Left lung (tissue), 10 donors: Measurements from ENCODE around the gene COL24A1. TPM values are rescaled to one million over a fixed set of nuclear protein-coding genes. Genes with fewer than 3 reads are reported as not detected.
A peak's percentile ranks its signal among the peaks of the same experiment; 100 is the strongest.

Experiments used
- ATAC-seq: fragments of 200-7000 bp; cut with Tn5 transposase; one replicate; pipeline ENCODE4 v1.9.1; 2020; ENCODE audit warnings: moderate library complexity
- DNase-seq, 4 donors: peaks; one replicate each; pipeline ENCODE4 v3.0.0-alpha.2; 2013 to 2020
- H3K27ac ChIP-seq, 2 donors: fragments of 200-600 bp; sonication (generic) in 1 of 2; one replicate each; pipeline versions ENCODE4 v1.5.0 to v1.8.0; 2020 to 2021
- H3K27me3 ChIP-seq, 2 donors: fragments of 200-600 bp; sonication (generic) in 1 of 2; one replicate each; pipeline versions ENCODE4 v1.5.0 to v1.8.0; 2020 to 2021
- H3K36me3 ChIP-seq, 2 donors: fragments of 200-600 bp; sonication (generic) in 1 of 2; one replicate each; pipeline versions ENCODE4 v1.5.0 to v1.8.0; 2020 to 2021
- H3K4me1 ChIP-seq, 2 donors: fragments of 200-600 bp; one replicate each; pipeline ENCODE4 v1.8.0; 2021
- H3K4me3 ChIP-seq, 2 donors: fragments of 200-600 bp; sonication (generic) in 1 of 2; one replicate each; pipeline versions ENCODE4 v1.5.0 to v1.8.0; 2020 to 2021; ENCODE audit warnings: mild to moderate bottlenecking in 1 of 2
- H3K9me3 ChIP-seq, 2 donors: fragments of 200-600 bp; sonication (generic) in 1 of 2; one replicate each; pipeline versions ENCODE4 v1.5.0 to v1.8.0; 2020 to 2021
- intact Hi-C, 2 donors: fragments of 100-400 bp; cut with DNase I; formaldehyde crosslinking; loops; one replicate each; pipeline versions ENCODE4 v1.11.2 to v1.14.2; 2022
- polyA plus RNA-seq, 6 donors: library from polyadenylated mRNA; unstranded; fragments of 120-200 nt; gene quantifications; one replicate each; pipeline ENCODE4 v1.2.1, GENCODE V29; 2013; ENCODE audit not compliant: insufficient read length in 6 of 6
- total RNA-seq, 2 donors: library from RNA; stranded (reverse); fragmentation: NEBNext Ultra II Directional; extraction: Animal tissue kit (Norgen Biotek cat#: 25700); gene quantifications; one replicate each; pipeline ENCODE4 v1.2.1, GENCODE V29; 2021
- TF ChIP-seq, protein P1 (sequence below), 2 donors: fragments of 200-600 bp; sonication (generic) in 1 of 2; IDR thresholded peaks; one replicate each; pipeline versions ENCODE4 v1.5.0 to v1.8.0; 2021; ENCODE audit warnings: antibody characterized with exemption in 2 of 2
- donor health status: DM: no; HTN: yes; CAD: no.
- donor health status: DM: no; HTN: no; CAD: no.

COL24A1 gene
- total and polyA plus RNA-seq, 8 donors: 0.84 to 40.8 (median 29.1) TPM

GRCh38 chr1:85692730-85693314, 463.8 kb downstream of the COL24A1 start:
- Histone ChIP-seq H3K9me3 (no peaks in the 10 kb centered on the region), H3K36me3 (peaks cover 0 to 10% of the 10 kb centered on the region in 2 donors), H3K4me3 (no peak overlapping the region), H3K4me1 (no peaks in the 10 kb centered on the region), H3K27me3 (no peaks in the 10 kb centered on the region), H3K27ac (no peak overlapping the region)
- ATAC-seq: peak; percentile 58
- intact Hi-C loops: loop anchor here in 1 of 2 donors (10.0 kb wide), 2 partner anchors 108 to 388 kb away; partner anchors contain the start of gene CCN1
- DNase-seq: peak in 1 of 4 donors; percentile 44
- TF ChIP-seq, protein P1, sequence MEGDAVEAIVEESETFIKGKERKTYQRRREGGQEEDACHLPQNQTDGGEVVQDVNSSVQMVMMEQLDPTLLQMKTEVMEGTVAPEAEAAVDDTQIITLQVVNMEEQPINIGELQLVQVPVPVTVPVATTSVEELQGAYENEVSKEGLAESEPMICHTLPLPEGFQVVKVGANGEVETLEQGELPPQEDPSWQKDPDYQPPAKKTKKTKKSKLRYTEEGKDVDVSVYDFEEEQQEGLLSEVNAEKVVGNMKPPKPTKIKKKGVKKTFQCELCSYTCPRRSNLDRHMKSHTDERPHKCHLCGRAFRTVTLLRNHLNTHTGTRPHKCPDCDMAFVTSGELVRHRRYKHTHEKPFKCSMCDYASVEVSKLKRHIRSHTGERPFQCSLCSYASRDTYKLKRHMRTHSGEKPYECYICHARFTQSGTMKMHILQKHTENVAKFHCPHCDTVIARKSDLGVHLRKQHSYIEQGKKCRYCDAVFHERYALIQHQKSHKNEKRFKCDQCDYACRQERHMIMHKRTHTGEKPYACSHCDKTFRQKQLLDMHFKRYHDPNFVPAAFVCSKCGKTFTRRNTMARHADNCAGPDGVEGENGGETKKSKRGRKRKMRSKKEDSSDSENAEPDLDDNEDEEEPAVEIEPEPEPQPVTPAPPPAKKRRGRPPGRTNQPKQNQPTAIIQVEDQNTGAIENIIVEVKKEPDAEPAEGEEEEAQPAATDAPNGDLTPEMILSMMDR (IDR thresholded peaks at IDR 0.05): peak in 1 of 2 donors; percentile 48

GRCh38 chr1:85689775-85690404, 466.7 kb downstream of the COL24A1 start:
- ATAC-seq: no peak
- no peak overlapping the region for H3K4me3 ChIP-seq
- H3K27me3 ChIP-seq: no peaks in the 10 kb centered on the region
- H3K4me1 ChIP-seq: no peaks in the 10 kb centered on the region
- TF ChIP-seq, protein P1 (IDR thresholded peaks at IDR 0.05): no peak
- H3K27ac ChIP-seq: no peak overlapping the region
- peaks cover 0 to 10% of the 10 kb centered on the region in 2 donors for H3K36me3 ChIP-seq
- DNase-seq: no peak
- no peaks in the 10 kb centered on the region for H3K9me3 ChIP-seq
- intact Hi-C loops: loop anchor here in 1 of 2 donors (10.0 kb wide), 2 partner anchors 105 to 385 kb away; partner anchors contain the start of gene CCN1

- no peak for DNase-seq
- Histone ChIP-seq H3K36me3 (peaks cover 0 to 9% of the 10 kb centered on the region in 2 donors), H3K9me3 (no peaks in the 10 kb centered on the region), H3K27ac (no peak overlapping the region), H3K27me3 (no peaks in the 10 kb centered on the region), H3K4me3 (no peak overlapping the region), H3K4me1 (no peaks in the 10 kb centered on the region)
- ATAC-seq: no peak
- TF ChIP-seq, protein P1 (IDR thresholded peaks at IDR 0.05): no peak
- intact Hi-C loops: no loop called here
Measured at GRCh38 chr1:85683292-85684025, 473.1 kb downstream of the COL24A1 start.

DNA sequence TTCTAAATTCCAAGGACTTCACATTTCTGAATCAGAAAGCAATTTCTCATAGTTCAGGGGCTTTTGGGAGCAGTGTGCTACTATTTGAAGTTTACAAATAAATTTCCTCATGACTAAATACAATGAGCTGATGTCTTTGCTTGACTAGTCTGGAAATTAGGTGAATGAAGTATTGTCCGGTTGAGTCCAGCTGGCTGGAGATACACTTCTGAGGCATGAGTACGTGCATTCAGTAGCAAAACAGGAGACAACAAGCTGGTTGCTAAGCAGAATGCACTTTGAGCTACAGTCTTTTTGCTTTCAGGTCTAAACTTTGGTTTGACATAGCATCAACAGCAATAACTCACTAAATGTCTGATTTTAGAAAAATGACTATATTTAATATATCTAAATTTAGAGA, 475.5 kb downstream of the COL24A1 start:
- DNase-seq: peak in 2 of 4 donors; percentile 36 to 72
- Histone ChIP-seq H3K4me3 (no peak overlapping the region), H3K36me3 (peaks cover 0 to 27% of the 10 kb centered on the region in 2 donors), H3K9me3 (no peaks in the 10 kb centered on the region), H3K27ac (no peak overlapping the region), H3K27me3 (no peaks in the 10 kb centered on the region), H3K4me1 (no peaks in the 10 kb centered on the region)
- TF ChIP-seq, protein P1 (IDR thresholded peaks at IDR 0.05): no peak
- peak; percentile 76 for ATAC-seq
- intact Hi-C loops: no loop called here

Other genes with a start within 250 kb of the COL24A1 start
- gene ODF2L, start 239.6 kb upstream of the COL24A1 start, total RNA-seq: 10 to 100 TPM; 37.9 to 46.3 TPM
- 100 to 1,000 TPM; 105 to 141 (median 115) TPM for gene ODF2L, start 239.6 kb upstream of the COL24A1 start, polyA plus RNA-seq